Neutrophil (primary cell): ENCODE measurements around the gene APBB1IP.
A peak's percentile ranks its signal among the peaks of the same experiment; 100 is the strongest.

Source experiments
- H3K27ac ChIP-seq: fragments of 200-600 bp; sonication (generic); 2 replicates; pipeline ENCODE4 v1.5.1; 2016; ENCODE audit warnings: mild to moderate bottlenecking, moderate library complexity
- H3K27me3 ChIP-seq: fragments of 200-600 bp; sonication (generic); 2 replicates; pipeline ENCODE4 v1.6.0; 2016; ENCODE audit warnings: mild to moderate bottlenecking
- H3K36me3 ChIP-seq: fragments of 200-600 bp; sonication (generic); 2 replicates; pipeline ENCODE4 v1.5.1; 2017
- H3K4me1 ChIP-seq, 2 experiments: fragments of 200-600 bp in 1 of 2; sonication (generic) in 1 of 2; 1 replicate in 1 of 2; 2 replicates in 1 of 2; pipeline versions ENCODE4 v1.5.1 to v1.6.1; 2013 to 2016; ENCODE audit warnings: low read depth in 1 of 2, low read length in 1 of 2, mild to moderate bottlenecking in 1 of 2, moderate library complexity in 1 of 2; ENCODE audit not compliant: control insufficient read depth in 1 of 2, insufficient read depth in 1 of 2
- H3K4me3 ChIP-seq, 2 experiments: fragments of 200-600 bp in 1 of 2; sonication (generic) in 1 of 2; 1 replicate in 1 of 2; 2 replicates in 1 of 2; pipeline ENCODE4 v1.5.1; 2013 to 2016; ENCODE audit warnings: low read depth in 1 of 2, low read length in 1 of 2, mild to moderate bottlenecking in 1 of 2, moderate library complexity in 1 of 2
- H3K9me3 ChIP-seq: fragments of 200-600 bp; sonication (generic); 2 replicates; pipeline ENCODE4 v1.5.1; 2016
- TF ChIP-seq, protein P1 (sequence below): fragments of 200-600 bp; sonication (generic); IDR thresholded peaks from 2 replicates; pipeline ENCODE4 v1.5.1; 2016; ENCODE audit warnings: antibody characterized with exemption

Gene APBB1IP

GRCh38 chr10:26445411-26446031, 7.4 kb downstream of the APBB1IP start:
- Histone ChIP-seq H3K4me3 (peak overlapping the region; percentile 8 to 47), H3K36me3 (peaks cover 25% of the 10 kb centered on the region), H3K27me3 (no peaks in the 10 kb centered on the region), H3K9me3 (no peaks in the 10 kb centered on the region), H3K27ac (peak overlapping the region; percentile 80), H3K4me1 (peaks cover 95 to 99% of the 10 kb centered on the region in 2 experiments)
- TF ChIP-seq, protein P1, sequence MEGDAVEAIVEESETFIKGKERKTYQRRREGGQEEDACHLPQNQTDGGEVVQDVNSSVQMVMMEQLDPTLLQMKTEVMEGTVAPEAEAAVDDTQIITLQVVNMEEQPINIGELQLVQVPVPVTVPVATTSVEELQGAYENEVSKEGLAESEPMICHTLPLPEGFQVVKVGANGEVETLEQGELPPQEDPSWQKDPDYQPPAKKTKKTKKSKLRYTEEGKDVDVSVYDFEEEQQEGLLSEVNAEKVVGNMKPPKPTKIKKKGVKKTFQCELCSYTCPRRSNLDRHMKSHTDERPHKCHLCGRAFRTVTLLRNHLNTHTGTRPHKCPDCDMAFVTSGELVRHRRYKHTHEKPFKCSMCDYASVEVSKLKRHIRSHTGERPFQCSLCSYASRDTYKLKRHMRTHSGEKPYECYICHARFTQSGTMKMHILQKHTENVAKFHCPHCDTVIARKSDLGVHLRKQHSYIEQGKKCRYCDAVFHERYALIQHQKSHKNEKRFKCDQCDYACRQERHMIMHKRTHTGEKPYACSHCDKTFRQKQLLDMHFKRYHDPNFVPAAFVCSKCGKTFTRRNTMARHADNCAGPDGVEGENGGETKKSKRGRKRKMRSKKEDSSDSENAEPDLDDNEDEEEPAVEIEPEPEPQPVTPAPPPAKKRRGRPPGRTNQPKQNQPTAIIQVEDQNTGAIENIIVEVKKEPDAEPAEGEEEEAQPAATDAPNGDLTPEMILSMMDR: peak; percentile 46

DNA sequence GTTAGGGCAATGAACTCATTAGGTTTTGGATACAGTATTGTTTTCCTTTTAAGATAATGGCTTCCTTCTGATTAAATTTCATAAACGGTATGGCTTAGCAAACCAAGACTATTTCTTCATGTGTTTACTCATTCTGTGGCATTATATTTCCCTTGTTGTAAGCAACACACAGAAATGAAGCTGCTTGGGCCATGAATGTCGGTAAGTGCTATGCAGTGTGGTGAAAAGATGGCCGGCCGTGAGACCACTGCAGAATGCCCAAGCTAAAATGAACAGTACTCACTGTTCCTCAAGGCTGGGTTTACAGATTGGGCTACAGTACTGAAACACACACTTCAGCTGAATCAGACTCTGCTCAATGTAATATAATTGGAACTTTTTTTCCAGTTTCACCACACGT, 8.1 kb downstream of the APBB1IP start:
- Histone ChIP-seq H3K27me3 (no peaks in the 10 kb centered on the region), H3K4me3 (peak overlapping the region; percentile 8 to 47), H3K9me3 (no peaks in the 10 kb centered on the region), H3K4me1 (peaks cover 95 to 99% of the 10 kb centered on the region in 2 experiments), H3K36me3 (peaks cover 24% of the 10 kb centered on the region), H3K27ac (peak overlapping the region; percentile 80)
- TF ChIP-seq, protein P1: no peak

- TF ChIP-seq, protein P1: no peak
- Histone ChIP-seq H3K27ac (peak overlapping the region; percentile 75), H3K4me1 (peaks cover 96 to 99% of the 10 kb centered on the region in 2 experiments), H3K9me3 (no peaks in the 10 kb centered on the region), H3K36me3 (peaks cover 27% of the 10 kb centered on the region), H3K4me3 (peak overlapping the region; percentile 35), H3K27me3 (no peaks in the 10 kb centered on the region)
Measured at GRCh38 chr10:26448292-26448691, 10.2 kb downstream of the APBB1IP start.

GRCh38 chr10:26448706-26449435, 10.7 kb downstream of the APBB1IP start:
- H3K9me3 ChIP-seq: no peaks in the 10 kb centered on the region
- TF ChIP-seq, protein P1: no peak
- peaks cover 94 to 95% of the 10 kb centered on the region in 2 experiments for H3K4me1 ChIP-seq
- peak overlapping the region; percentile 75 for H3K27ac ChIP-seq
- H3K27me3 ChIP-seq: no peaks in the 10 kb centered on the region
- H3K4me3 ChIP-seq: peak overlapping the region; percentile 35
- peaks cover 30% of the 10 kb centered on the region for H3K36me3 ChIP-seq

DNA sequence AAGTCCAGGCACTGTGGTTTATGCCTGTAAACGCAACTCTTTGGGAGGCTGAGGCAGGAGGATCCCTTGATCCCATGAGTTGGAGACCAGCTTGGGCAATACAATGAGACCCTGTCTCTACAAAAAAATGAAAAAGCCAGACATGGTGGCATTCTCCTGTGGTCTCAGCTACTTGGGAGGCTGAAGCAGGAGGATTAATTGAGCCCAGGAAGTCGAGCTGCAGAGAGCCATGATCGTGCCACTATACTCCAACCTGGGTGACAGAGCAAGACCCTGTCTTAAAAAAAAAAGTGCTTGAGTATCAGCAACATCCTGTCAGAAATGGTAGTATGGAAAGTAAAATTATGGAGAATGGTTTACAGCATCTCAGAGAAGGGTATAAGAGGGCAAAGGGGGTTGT, 11.6 kb downstream of the APBB1IP start:
- peak overlapping the region; percentile 75 for H3K27ac ChIP-seq
- TF ChIP-seq, protein P1: no peak
- H3K9me3 ChIP-seq: no peaks in the 10 kb centered on the region
- H3K4me1 ChIP-seq: peaks cover 87 to 90% of the 10 kb centered on the region in 2 experiments
- H3K36me3 ChIP-seq: peaks cover 30% of the 10 kb centered on the region
- no peak overlapping the region for H3K4me3 ChIP-seq
- no peaks in the 10 kb centered on the region for H3K27me3 ChIP-seq
